Measurements from ENCODE around the gene CKMT2.

Gene CKMT2

GRCh38 chr5:81233080-81233634 is at the start of gene CKMT2:
CKMT2 (plus strand) TSS chr5:81233322; CDS start chr5:81251133, 17,811 bp downstream.
- FAIRE-seq (no peak), DNase-seq (ENCODE audit: extremely low spot score, insufficient read length, low read depth) (no peak)

- no peak for DNase-seq (ENCODE audit: extremely low spot score, insufficient read length, low read depth)
- no peak for FAIRE-seq
These were observed 49.0 kb upstream of the CKMT2 start for GRCh38 chr5:81183811-81184748.

- DNase-seq (ENCODE audit: extremely low spot score, insufficient read length, low read depth): no peak
- FAIRE-seq: no peak
These were observed 48.4 kb upstream of the CKMT2 start for GRCh38 chr5:81184749-81185110.

GRCh38 chr5:81187885-81188284 is 45.2 kb upstream of the CKMT2 start:
- FAIRE-seq: peak; percentile 36
- no peak for DNase-seq (ENCODE audit: extremely low spot score, insufficient read length, low read depth)

DNA sequence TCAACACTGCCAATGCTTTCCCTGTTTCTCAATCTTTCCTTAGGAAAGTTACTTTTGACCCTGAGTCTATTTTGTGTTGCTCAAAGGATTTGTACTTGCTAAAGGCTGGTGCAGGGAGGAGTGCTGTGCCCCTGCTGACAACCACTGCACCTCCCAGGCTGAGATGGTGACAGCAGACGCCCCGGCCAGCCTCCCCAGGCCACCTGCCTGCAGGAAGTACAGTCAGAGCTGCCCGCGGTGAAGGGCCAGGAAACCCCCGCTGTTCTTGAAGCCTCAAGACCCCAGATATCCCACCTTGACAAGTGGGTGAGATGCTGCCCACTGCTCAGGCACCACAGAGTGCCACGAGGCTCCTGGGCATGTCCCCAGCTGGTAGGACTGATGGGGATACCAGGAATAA is 44.2 kb upstream of the CKMT2 start:
- DNase-seq (ENCODE audit: extremely low spot score, insufficient read length, low read depth) (no peak), FAIRE-seq (no peak)

GRCh38 chr5:81189875-81190498 is 43.1 kb upstream of the CKMT2 start:
- DNase-seq (ENCODE audit: extremely low spot score, insufficient read length, low read depth): no peak
- no peak for FAIRE-seq

DNA sequence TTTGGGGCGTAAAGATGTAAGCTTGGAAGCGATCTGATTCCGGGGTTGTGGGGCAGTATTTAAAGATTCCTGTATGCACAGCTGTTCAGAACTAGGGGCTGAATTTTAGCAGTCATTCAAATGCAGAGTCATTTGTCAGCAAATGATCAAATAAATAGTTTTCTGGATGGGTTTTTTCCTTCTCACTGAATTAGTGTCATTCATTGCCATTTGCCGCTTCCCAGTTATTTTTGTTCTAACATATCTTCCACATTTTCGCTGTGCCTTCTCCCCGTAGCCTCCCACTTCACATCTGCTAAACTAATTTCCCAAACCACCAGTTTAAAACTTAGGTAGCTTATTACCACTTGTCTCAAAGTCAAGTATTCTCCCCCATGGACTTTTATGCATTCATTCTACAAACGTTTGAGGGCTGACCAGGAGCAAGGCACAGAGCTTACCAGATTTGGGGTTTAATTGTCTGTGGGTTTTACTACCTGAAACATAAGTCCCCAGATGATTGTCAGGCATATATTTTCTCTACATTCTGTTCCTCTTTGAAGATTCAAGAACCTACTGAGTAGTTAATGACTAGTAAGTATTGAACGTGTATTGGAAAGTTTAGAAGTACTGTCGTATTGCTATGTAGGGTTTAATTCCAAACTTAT is 41.3 kb upstream of the CKMT2 start:
- FAIRE-seq (no peak), DNase-seq (ENCODE audit: extremely low spot score, insufficient read length, low read depth) (no peak)

DNA sequence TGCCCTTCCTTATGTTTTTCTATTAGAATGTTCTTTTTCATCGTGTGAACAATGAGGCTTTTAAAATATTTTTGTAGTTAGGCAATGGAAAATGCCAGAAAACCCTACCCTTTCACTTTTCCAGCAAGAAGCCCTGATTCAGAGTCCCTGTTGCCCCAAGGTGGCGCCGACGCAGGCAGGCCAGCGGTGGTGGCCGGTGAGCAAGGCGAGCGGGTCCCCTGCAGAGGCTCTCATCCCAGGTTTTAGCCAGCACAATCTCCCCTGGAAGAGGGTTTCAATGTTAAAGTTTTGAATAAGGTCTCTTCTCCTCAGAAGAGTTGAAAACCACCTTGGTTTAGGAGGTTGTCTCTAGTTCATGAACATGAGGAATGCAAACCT is 40.8 kb upstream of the CKMT2 start:
- no peak for DNase-seq (ENCODE audit: extremely low spot score, insufficient read length, low read depth)
- no peak for FAIRE-seq

DNA sequence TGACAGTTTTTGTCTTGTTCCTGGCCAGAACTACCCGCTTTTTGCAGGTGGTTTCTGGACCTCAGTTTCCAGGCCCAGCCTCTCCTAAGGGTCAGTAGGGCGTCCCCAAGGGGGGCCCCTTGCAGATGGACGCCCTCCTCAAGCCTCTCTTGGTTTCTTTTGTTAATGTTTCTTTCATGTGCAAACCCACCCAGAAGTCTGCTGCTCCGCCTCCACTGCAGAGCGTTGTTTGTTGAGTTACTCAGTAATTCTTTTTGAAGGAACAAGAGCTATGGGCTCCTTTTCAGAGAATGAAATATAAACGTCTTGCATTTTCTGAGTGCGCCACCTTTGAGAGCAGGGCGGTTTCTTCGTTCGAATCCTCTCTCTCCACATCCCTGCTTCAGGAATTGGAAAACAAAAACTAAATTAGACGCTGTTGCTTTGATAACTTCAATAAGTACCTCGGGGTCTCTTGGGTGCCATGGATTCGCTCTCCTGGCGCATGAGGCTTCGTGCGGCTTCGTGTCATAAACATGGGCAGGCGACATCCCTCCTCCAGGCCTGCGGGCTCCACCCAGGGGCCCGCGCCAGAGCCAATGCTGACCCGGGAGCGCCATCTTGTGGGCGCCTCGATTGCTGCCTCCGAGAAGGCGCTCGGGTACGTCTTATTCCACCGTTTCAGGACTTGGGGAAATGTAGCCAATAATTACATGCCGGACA is 38.3 kb upstream of the CKMT2 start:
- FAIRE-seq (peak; percentile 90), DNase-seq (ENCODE audit: extremely low spot score, insufficient read length, low read depth) (peak; percentile 79)

DNA sequence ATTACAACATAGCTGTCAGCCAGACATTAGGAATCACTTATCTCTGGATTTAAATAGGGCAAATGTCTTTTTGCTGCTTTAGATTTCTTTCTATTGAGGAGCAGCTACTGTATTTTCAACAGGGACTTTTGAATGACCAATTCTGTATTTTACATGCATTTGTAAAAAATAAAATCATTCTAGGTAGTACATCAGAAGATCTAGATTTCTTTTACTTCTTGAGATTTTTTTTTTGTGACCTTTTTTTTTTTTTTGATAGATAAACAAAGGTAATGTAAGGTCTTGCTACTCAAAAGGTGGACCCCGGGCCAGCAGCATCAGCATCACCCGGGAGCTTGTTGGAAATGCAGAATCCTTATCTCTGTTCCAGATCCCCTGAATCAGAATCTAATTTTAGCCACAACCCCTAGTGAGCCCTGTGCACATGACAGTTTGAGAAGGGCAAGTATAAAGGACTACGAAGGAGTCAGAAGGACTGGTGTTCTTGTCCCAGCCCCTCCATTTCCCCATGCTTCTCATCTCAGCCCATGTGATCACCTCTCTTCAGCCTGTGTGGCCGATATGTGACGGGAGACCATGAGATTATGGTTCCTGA is 37.7 kb upstream of the CKMT2 start:
- DNase-seq (ENCODE audit: extremely low spot score, insufficient read length, low read depth) (no peak), FAIRE-seq (no peak)

DNA sequence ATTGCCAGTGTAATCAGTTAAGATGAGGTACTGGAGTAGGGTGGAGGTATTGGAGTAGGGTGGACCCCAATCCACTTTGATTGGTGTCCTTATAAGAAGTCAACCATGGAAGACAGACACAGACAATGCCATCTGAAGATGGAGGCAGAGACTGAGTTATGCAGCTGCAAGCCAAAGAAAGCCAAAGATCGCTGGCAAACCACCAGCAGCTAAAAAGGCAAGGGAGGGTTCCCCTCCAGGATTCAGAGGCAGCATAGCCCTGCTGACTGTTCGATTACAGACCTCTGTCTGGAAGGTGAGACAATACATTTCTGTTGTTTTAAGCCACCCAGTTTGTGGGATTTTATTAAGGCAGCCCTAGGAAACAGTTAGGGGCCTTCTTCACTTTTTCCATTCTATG is 30.5 kb upstream of the CKMT2 start:
- FAIRE-seq (no peak), DNase-seq (ENCODE audit: extremely low spot score, insufficient read length, low read depth) (no peak)

- no peak for FAIRE-seq
- no peak for DNase-seq (ENCODE audit: extremely low spot score, insufficient read length, low read depth)
These were observed 29.4 kb upstream of the CKMT2 start for GRCh38 chr5:81203729-81204128.

- FAIRE-seq: no peak
- no peak for DNase-seq (ENCODE audit: extremely low spot score, insufficient read length, low read depth)
These were observed 28.9 kb upstream of the CKMT2 start for GRCh38 chr5:81204205-81204604.

GRCh38 chr5:81205058-81205457 is 28.1 kb upstream of the CKMT2 start:
- FAIRE-seq: no peak

GRCh38 chr5:81207009-81207408 is 26.1 kb upstream of the CKMT2 start:
- DNase-seq (ENCODE audit: extremely low spot score, insufficient read length, low read depth): no peak
- FAIRE-seq: peak; percentile 29

More at GRCh38 chr5:81205058-81205457, 28.1 kb upstream of the CKMT2 start:
- DNase-seq (ENCODE audit: extremely low spot score, insufficient read length, low read depth): no peak

DNA sequence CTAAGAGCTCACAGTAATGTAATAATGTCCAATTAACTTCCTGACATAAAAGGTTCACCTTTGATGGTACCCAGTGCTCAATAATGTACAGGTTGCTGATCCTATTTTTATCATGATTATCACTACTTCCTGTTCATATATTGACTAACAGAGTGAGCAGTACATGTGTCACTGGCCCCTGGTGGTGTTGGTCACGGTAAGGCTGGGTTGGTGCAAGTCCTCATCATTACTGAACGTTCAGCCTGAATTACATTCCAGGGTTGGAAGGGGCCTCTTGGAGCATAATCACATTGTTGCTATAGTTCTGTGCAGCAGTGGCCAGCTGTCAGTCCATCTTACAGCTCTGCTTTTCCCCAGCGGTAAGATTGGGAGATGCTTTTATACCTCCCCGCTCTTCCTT is 24.2 kb upstream of the CKMT2 start:
- no peak for FAIRE-seq
- DNase-seq (ENCODE audit: extremely low spot score, insufficient read length, low read depth): no peak

- DNase-seq (ENCODE audit: extremely low spot score, insufficient read length, low read depth): no peak
- no peak for FAIRE-seq
These were observed 23.7 kb upstream of the CKMT2 start for GRCh38 chr5:81209386-81209785.

DNA sequence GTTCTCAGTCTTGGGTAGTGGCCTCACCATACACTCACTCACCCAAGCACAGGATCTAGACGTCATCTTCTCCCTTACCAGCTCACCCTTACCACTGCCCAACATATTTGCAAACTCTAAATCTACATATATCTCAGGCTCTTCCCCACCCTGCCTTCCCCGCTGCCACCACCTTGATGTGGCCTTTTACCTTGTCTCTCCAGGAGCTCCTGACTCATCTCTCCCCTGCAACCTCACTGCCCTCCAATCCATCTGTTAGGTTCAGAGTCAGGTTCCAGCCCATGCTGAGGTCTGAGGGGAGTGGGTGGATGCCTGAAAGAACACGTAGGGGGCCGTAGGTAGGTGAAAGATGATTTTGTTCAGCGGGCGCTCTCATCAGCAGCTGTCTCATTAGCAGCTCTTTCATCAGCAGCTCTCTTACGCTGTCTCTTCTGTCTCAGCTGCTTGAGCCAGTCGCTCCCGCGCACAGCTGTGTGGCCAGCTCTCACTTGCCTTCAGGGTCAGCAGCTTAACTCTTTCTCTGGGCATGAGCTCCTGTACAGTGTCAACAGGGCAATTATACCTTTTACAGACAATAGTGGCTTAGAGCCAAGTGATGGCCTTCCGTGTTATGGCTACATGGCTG is 23.1 kb upstream of the CKMT2 start:
- FAIRE-seq: no peak

DNA sequence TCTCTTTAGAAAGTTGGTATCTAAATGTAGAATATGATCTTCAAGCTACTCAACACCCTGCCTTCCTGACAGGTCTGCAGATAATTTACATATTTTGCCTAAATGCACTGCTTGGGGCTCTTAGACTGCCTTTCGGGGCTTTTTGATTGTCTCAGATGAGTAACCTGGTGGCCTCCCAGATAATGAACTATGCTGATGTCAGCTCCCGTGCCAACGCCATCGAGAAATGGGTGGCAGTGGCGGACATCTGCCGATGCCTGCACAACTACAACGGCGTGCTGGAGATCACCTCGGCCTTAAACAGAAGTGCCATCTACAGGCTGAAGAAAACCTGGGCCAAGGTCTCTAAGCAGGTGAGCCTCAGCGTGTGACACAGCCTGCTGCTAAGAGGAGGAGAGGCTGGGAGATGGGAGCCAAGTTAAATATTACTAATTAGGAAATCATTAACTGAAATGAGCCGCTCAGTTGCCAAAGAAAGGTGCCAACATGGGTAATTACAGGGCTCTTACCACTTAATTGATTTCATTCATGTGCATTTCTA is 20.8 kb upstream of the CKMT2 start:
- peak; percentile 76 for FAIRE-seq
- no peak for DNase-seq (ENCODE audit: extremely low spot score, insufficient read length, low read depth)

More for the DNA sequence above, 23.1 kb upstream of the CKMT2 start:
- no peak for DNase-seq (ENCODE audit: extremely low spot score, insufficient read length, low read depth)
